Camera-type eye (tissue), 1 donor: Measurements from ENCODE around the gene ZFP64. TPM values are rescaled to one million over a fixed set of nuclear protein-coding genes. Genes with fewer than 3 reads are reported as not detected.

Source experiments
- total RNA-seq: library from RNA; depleted of rRNA; stranded (reverse); fragments of >200 nt; gene quantifications from one replicate; pipeline ENCODE4 v1.2.3, GENCODE V29; 2014

Gene ZFP64
- total RNA-seq = 24.8 TPM

DNA sequence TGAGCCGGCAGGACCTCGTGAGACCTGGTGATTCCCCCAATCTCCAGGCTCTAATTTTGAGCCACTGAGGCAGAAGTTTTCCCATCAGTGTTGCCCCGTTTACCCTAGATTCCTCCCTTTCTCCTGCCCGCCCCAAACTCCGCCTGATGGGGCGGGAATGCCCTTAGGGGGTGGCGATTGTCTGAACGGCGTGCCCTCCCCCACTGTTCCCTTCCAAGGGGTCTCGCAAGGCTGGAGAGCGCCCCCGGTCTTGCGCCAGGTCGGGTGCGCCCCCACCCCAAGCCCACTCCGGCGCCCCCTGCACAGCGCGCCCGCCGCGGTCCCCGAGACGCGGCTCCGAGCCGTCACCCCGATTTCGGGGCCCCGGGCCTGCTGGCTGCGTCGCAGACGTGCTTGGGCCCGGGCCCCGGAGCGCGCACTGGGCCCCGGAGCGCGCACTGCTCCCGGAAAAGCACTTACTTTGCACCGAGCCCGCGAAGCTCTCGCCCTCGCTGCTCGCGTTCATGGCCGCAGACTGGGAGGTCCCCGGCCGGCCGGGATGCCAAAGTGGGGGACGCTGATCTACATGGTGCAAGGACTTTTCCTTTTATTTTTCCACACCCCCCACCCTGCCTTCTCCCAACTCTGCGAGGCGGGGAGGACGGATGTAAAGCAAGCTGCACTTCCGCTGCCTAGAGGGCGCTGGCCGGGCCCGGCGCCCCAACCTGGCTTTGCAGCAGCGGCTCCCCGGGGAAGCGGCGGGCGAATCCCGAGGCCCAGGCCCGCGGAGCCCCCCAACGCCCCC lies at the start of gene ZFP64:
ZFP64 (minus strand) TSS at position 648 of the 784 bp plus-strand sequence; CDS start at position 505, 143 bp downstream.

